ENCODE results near the gene RTN4R. TPM values are rescaled to one million over a fixed set of nuclear protein-coding genes. Genes with fewer than 3 reads are reported as not detected.
A peak's percentile ranks its signal among the peaks of the same experiment; 100 is the strongest.

The RTN4R gene
- total RNA-seq, 1 experiment from 2014 or later = 25.0 TPM

GRCh38 chr22:20204311-20204710 is 63.8 kb downstream of the RTN4R start (continued):
- no peak for TF ChIP-seq ZNF532 (CRISPR knock-in tag; IDR thresholded peaks at IDR 0.05; ENCODE audit: borderline replicate concordance)
- TF ChIP-seq NR2C2 (CRISPR knock-in tag; IDR thresholded peaks at IDR 0.05) = no peak
- no peak for TF ChIP-seq MAX (CRISPR knock-in tag; IDR thresholded peaks at IDR 0.05)
- no peak for TF ChIP-seq MXD4 (CRISPR knock-in tag; IDR thresholded peaks at IDR 0.05; ENCODE audit: borderline replicate concordance)
- no peak for TF ChIP-seq ZBTB21 (CRISPR knock-in tag; IDR thresholded peaks at IDR 0.05; ENCODE audit: borderline replicate concordance)

GRCh38 chr22:20203552-20204201 is 64.4 kb downstream of the RTN4R start:
- H3K27me3 Mint-ChIP-seq (ENCODE audit: low read depth) = no peaks in the 10 kb centered on the region
- no peak overlapping the region for H3K4me3 Mint-ChIP-seq
- H3K36me3 Mint-ChIP-seq = no peaks in the 10 kb centered on the region
- peak; percentile 61 for DNase-seq (ENCODE audit: low spot score)
- H3K9me3 Mint-ChIP-seq = no peaks in the 10 kb centered on the region
- ChIA-PET CTCF (interaction anchor here (0.6 to 5.2 kb wide), 7 partner anchors 10 to 445 kb away, joined by 3 to 47 read pairs (median 3); no protein-coding TSS in a partner anchor), POLR2A (no interaction called here)
- peak overlapping the region; percentile 70; the same call in 1 of the 2 replicates for H3K27ac Mint-ChIP-seq
- H3K4me1 Mint-ChIP-seq = peaks cover 33% of the 10 kb centered on the region
- TF ChIP-seq GTF2I (CRISPR knock-in tag; conservative IDR thresholded peaks at IDR 0.05) (no peak), ZNF512 (CRISPR knock-in tag; IDR thresholded peaks at IDR 0.05; ENCODE audit: borderline replicate concordance) (no peak), MYBL2 (CRISPR knock-in tag; IDR thresholded peaks at IDR 0.05) (no peak), IRF2 (CRISPR knock-in tag; IDR thresholded peaks at IDR 0.05; ENCODE audit: borderline replicate concordance, low read depth) (no peak), SMAD3 (CRISPR knock-in tag; IDR thresholded peaks at IDR 0.05; ENCODE audit: borderline replicate concordance) (no peak), ZNF671 (CRISPR knock-in tag; IDR thresholded peaks at IDR 0.05) (no peak), EMX1 (CRISPR knock-in tag; IDR thresholded peaks at IDR 0.05) (no peak), TEAD4 (CRISPR knock-in tag; IDR thresholded peaks at IDR 0.05) (no peak), NFATC4 (CRISPR knock-in tag; IDR thresholded peaks at IDR 0.05) (no peak), ATF2 (CRISPR knock-in tag; IDR thresholded peaks at IDR 0.05; ENCODE audit: borderline replicate concordance, low read depth) (no peak), ZNF263 (CRISPR knock-in tag; IDR thresholded peaks at IDR 0.05; ENCODE audit: low read depth) (no peak), SOX15 (CRISPR knock-in tag; IDR thresholded peaks at IDR 0.05) (no peak), ZBTB21 (CRISPR knock-in tag; IDR thresholded peaks at IDR 0.05; ENCODE audit: borderline replicate concordance) (no peak), SMAD4 (CRISPR knock-in tag; IDR thresholded peaks at IDR 0.05) (no peak)
- TF ChIP-seq, protein P1, sequence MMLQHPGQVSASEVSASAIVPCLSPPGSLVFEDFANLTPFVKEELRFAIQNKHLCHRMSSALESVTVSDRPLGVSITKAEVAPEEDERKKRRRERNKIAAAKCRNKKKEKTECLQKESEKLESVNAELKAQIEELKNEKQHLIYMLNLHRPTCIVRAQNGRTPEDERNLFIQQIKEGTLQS (CRISPR knock-in tag; conservative IDR thresholded peaks at IDR 0.05) = no peak
- TF ChIP-seq, protein P2, sequence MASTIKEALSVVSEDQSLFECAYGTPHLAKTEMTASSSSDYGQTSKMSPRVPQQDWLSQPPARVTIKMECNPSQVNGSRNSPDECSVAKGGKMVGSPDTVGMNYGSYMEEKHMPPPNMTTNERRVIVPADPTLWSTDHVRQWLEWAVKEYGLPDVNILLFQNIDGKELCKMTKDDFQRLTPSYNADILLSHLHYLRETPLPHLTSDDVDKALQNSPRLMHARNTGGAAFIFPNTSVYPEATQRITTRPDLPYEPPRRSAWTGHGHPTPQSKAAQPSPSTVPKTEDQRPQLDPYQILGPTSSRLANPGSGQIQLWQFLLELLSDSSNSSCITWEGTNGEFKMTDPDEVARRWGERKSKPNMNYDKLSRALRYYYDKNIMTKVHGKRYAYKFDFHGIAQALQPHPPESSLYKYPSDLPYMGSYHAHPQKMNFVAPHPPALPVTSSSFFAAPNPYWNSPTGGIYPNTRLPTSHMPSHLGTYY (CRISPR knock-in tag; IDR thresholded peaks at IDR 0.05) = no peak
- ATAC-seq = peak; percentile 57

Data from WTC11 (cell line).